ENCODE results near the gene RSPH9.

The RSPH9 gene

DNA sequence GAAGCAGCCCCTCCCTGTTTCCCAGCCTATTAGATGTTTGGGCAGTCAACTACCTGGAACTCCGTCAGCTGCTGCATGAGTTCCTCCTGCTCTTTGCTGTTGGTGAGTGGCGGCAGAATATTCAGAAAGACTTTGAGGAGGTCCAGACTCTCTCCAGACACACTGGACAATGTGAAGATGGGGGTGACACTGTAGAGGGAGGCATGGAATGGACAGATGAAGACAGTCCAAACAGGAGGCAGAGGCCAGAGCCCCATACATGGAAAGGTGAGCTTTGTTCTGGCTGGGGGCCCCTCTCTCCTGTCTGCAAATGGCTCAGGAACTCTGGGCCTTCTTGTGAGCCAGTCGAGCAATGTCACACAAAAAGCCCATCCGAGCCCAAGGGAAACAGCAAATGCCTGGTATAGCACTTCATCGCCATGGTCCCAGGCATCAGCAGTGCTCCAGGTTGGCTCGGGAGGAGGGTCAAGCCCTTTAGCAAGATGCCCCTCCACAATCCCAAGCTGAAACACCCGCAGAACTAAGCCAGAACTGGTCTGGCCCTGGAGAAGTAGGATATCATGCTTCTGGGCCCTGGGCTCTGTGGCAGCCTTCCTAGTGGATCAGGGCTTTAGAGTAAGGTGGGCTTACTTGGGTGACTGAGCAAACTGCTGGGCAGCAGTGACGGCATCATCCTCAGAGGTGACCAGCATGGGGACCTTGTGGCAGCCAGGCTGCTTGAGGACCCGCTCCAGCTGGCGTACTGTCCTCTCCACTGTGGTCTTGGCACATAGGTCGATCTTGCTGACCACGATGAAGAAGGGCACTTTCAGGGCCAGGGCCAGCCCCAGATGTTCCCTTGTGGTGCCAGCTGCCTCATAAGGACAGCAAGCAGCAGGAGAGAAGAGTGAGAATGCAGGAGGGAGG, 20.7 kb upstream of the RSPH9 start:
- TF ChIP-seq TAF1 (IDR thresholded peaks at IDR 0.05; ENCODE audit: borderline replicate concordance, insufficient read depth, low read length) (no peak), POLR2AphosphoS5 (IDR thresholded peaks at IDR 0.05; ENCODE audit: low read depth, low read length) (no peak), SIN3A (IDR thresholded peaks at IDR 0.05; ENCODE audit: borderline replicate concordance, insufficient read depth, low read length) (no peak), FOXP2 (optimal IDR thresholded peaks at IDR 0.05; ENCODE audit: borderline replicate concordance, extremely low read depth, extremely low read length, insufficient read depth) (no peak)
- TF ChIP-seq, protein P1, sequence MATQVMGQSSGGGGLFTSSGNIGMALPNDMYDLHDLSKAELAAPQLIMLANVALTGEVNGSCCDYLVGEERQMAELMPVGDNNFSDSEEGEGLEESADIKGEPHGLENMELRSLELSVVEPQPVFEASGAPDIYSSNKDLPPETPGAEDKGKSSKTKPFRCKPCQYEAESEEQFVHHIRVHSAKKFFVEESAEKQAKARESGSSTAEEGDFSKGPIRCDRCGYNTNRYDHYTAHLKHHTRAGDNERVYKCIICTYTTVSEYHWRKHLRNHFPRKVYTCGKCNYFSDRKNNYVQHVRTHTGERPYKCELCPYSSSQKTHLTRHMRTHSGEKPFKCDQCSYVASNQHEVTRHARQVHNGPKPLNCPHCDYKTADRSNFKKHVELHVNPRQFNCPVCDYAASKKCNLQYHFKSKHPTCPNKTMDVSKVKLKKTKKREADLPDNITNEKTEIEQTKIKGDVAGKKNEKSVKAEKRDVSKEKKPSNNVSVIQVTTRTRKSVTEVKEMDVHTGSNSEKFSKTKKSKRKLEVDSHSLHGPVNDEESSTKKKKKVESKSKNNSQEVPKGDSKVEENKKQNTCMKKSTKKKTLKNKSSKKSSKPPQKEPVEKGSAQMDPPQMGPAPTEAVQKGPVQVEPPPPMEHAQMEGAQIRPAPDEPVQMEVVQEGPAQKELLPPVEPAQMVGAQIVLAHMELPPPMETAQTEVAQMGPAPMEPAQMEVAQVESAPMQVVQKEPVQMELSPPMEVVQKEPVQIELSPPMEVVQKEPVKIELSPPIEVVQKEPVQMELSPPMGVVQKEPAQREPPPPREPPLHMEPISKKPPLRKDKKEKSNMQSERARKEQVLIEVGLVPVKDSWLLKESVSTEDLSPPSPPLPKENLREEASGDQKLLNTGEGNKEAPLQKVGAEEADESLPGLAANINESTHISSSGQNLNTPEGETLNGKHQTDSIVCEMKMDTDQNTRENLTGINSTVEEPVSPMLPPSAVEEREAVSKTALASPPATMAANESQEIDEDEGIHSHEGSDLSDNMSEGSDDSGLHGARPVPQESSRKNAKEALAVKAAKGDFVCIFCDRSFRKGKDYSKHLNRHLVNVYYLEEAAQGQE (IDR thresholded peaks at IDR 0.05; ENCODE audit: insufficient read depth in 1 of 2, low read depth in 2 of 2, low read length in 2 of 2), result no peak

DNA sequence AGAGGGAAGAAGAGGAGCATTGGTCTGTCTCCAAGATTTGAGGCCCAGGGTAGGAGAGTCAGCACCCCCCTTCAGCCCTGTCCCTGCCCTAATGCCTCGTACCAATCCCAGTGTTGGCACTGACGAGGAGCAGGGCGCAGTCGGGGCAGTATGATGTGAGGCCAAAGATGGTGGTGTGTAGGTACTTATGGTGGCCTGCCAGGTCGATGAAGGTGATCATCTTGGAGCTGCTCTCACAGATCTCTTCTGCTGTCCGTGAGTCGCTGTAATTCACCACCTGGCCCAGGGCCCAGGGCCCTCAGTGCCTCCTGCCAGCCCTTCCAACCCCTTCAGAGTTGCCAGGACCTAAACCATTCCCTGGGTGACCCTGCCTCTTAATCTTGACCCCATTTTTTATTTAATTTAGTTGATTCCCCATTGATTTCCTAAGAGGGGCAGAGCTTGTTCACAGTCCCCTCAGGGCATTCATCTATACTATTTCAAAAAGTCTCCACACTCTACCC, 20.0 kb upstream of the RSPH9 start:
- TF ChIP-seq TAF1 (IDR thresholded peaks at IDR 0.05; ENCODE audit: borderline replicate concordance, insufficient read depth, low read length) (no peak), POLR2AphosphoS5 (IDR thresholded peaks at IDR 0.05; ENCODE audit: low read depth, low read length) (no peak), FOXP2 (optimal IDR thresholded peaks at IDR 0.05; ENCODE audit: borderline replicate concordance, extremely low read depth, extremely low read length, insufficient read depth) (no peak), SIN3A (IDR thresholded peaks at IDR 0.05; ENCODE audit: borderline replicate concordance, insufficient read depth, low read length) (no peak)
- TF ChIP-seq, protein P1 (IDR thresholded peaks at IDR 0.05; ENCODE audit: insufficient read depth in 1 of 2, low read depth in 2 of 2, low read length in 2 of 2), result no peak

DNA sequence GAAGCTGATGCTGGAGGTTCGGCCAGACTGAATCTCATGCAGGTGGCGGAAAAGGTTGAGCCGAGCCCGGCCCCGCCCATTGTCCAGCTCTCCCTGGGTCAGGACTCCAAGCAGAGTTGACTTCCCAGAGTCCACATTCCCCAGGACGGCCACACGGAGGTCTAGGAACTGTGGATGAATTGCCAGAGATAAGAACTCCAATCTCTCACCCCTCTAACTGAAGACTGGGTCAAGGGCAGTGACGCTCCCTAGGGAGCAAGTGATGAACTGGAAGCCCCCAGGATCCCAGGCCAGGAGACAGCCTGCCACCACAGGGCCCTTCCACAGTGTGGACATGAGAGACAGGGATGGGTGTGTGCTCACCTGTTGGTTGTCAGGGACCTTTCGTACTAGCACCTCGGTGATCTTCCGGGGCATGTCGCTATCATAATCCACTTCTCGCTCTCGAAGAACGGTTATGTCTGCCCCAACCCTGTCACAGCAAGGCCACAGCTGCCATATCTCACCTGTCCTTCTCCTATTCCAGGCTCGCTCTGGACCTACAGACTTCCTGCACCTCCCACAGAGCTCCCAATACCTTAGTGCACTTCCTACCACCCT, 19.3 kb upstream of the RSPH9 start:
- TF ChIP-seq TAF1 (IDR thresholded peaks at IDR 0.05; ENCODE audit: borderline replicate concordance, insufficient read depth, low read length), result no peak
- no peak for TF ChIP-seq FOXP2 (optimal IDR thresholded peaks at IDR 0.05; ENCODE audit: borderline replicate concordance, extremely low read depth, extremely low read length, insufficient read depth)
- TF ChIP-seq, protein P1 (IDR thresholded peaks at IDR 0.05; ENCODE audit: insufficient read depth in 1 of 2, low read depth in 2 of 2, low read length in 2 of 2), result no peak
- no peak for TF ChIP-seq POLR2AphosphoS5 (IDR thresholded peaks at IDR 0.05; ENCODE audit: low read depth, low read length)
- no peak for TF ChIP-seq SIN3A (IDR thresholded peaks at IDR 0.05; ENCODE audit: borderline replicate concordance, insufficient read depth, low read length)

DNA sequence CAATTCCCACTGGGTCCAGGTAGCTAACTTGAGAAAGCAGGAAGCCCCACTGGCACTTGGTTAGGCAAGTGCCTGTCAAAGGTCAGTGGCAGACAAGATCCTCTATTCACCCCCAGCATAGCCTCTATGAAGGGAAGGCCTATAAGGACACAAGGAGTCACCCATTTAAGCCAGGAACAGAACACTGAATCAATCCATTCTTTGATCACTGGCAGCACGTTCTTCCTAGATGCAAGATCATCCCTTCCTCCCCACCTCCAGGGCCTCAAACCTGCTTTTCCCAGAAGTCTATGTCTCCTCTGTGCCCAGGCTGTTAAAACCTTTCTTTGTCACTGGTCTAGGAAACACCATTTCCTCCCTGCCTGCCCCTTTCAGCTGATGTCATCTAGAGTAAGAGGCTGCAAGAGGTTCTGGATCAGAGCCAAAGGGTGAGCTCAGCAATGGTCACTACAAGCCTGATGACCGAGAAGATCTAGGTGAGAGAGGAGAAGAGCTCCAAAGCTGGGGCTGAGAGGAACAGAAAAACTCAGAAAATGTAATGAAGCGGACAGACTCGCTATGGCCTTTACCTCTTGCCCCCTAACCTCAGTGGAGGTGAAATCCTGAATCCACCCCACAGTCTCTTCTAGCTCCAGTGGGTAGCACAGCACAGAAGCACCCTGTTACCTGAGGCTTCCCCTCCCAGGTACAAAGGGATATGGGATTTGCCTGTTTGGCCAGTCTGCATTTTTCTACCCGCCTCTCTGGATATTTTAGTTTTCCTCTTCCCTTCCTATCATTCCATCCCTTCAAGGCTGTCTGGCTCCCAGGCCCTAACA, 17.6 kb upstream of the RSPH9 start:
- TF ChIP-seq FOXP2 (optimal IDR thresholded peaks at IDR 0.05; ENCODE audit: borderline replicate concordance, extremely low read depth, extremely low read length, insufficient read depth) (no peak), SIN3A (IDR thresholded peaks at IDR 0.05; ENCODE audit: borderline replicate concordance, insufficient read depth, low read length) (peak; percentile 75; the same call in 1 of the 2 replicates), TAF1 (IDR thresholded peaks at IDR 0.05; ENCODE audit: borderline replicate concordance, insufficient read depth, low read length) (no peak), POLR2AphosphoS5 (IDR thresholded peaks at IDR 0.05; ENCODE audit: low read depth, low read length) (peak; percentile 63)
- TF ChIP-seq, protein P1 (IDR thresholded peaks at IDR 0.05; ENCODE audit: insufficient read depth in 1 of 2, low read depth in 2 of 2, low read length in 2 of 2), result no peak
